GM12878 (cell line): ENCODE measurements around the gene CEP83. TPM values are rescaled to one million over a fixed set of nuclear protein-coding genes. Genes with fewer than 3 reads are reported as not detected.

Experiments
- ATAC-seq: fragments of 200-7000 bp; cut with Tn5 transposase; 3 replicates; pipeline ENCODE4 v1.9.1; 2020; ENCODE audit warnings: mild to moderate bottlenecking, moderate library complexity
- BruUV-seq: library from RNA; stranded (reverse); fragments of 400-500 nt; replicated peaks from 2 replicates; lab custom pipeline; 2021; lab: Mats Ljungman, UMichigan
- CTCF ChIA-PET: fragments of 300-600 bp; sonication (Branson Sonifier 250); formaldehyde crosslinking; extraction: SDS; loops from one replicate; lab custom pipeline; 2021; ENCODE audit warnings: inconsistent platforms; lab: Yijun Ruan, JAX
- POLR2A ChIA-PET: fragments of 350-600 bp; formaldehyde crosslinking; extraction: SDS; loops from one replicate; lab custom pipeline; 2021; ENCODE audit warnings: inconsistent platforms; lab: Charles Lee
- RAD21 ChIA-PET: fragments of 300-600 bp; sonication (Branson Sonifier 250); formaldehyde crosslinking; loops from one replicate; lab custom pipeline; 2023; ENCODE audit warnings: antibody characterized with exemption; ENCODE audit not compliant: unreplicated experiment; lab: Charles Lee
- SMC1A ChIA-PET: fragments of 300-600 bp; sonication (Branson Sonifier 250); formaldehyde crosslinking; loops from one replicate; lab custom pipeline; 2023; ENCODE audit not compliant: unreplicated experiment, uncharacterized antibody; lab: Charles Lee
- DNase-seq: peaks from one replicate; pipeline ENCODE4 v3.0.0-alpha.2; 2011; ENCODE audit warnings: low read depth, low spot score
- FAIRE-seq: peaks from 3 replicates; lab custom pipeline; 2011; peaks lifted over from hg19 to GRCh38; lab: Jason Lieb, UNC
- H2AFZ ChIP-seq: 2 replicates; pipeline ENCODE4 v1.6.0; 2011; ENCODE audit warnings: low read depth, low read length, control low read depth; ENCODE audit not compliant: control insufficient read depth
- H3K27ac ChIP-seq: 2 replicates; pipeline ENCODE4 v1.5.1; 2011; ENCODE audit warnings: control low read depth; ENCODE audit not compliant: control insufficient read depth, insufficient read depth
- H3K27me3 ChIP-seq, 2 experiments: replicated peaks in 1 of 2; 2 replicates each; pipeline versions ENCODE4 v1.6.0 to v1.6.1; 2011; ENCODE audit warnings: low read length in 1 of 2; ENCODE audit not compliant: control insufficient read depth in 2 of 2, insufficient read depth in 2 of 2
- H3K36me3 ChIP-seq, 2 experiments: 2 replicates each; pipeline ENCODE4 v1.5.1; 2011; ENCODE audit warnings: low read length in 1 of 2; ENCODE audit not compliant: control insufficient read depth in 2 of 2, insufficient read depth in 2 of 2
- H3K4me1 ChIP-seq: 2 replicates; pipeline ENCODE4 v1.6.1; 2011; ENCODE audit warnings: mild to moderate bottlenecking, low read length, moderate library complexity, mixed read lengths; ENCODE audit not compliant: control insufficient read depth, insufficient read depth
- H3K4me2 ChIP-seq: 2 replicates; pipeline ENCODE4 v1.6.0; 2011; ENCODE audit warnings: control low read depth; ENCODE audit not compliant: control insufficient read depth, insufficient read depth
- H3K4me3 ChIP-seq: fragments of 200-600 bp; sonication (generic); 2 replicates; pipeline ENCODE4 v1.5.1; 2016
- H3K79me2 ChIP-seq: 2 replicates; pipeline ENCODE4 v1.6.0; 2011; ENCODE audit warnings: low read length; ENCODE audit not compliant: control insufficient read depth, insufficient read depth
- H3K9ac ChIP-seq: 2 replicates; pipeline ENCODE4 v1.8.0; 2011; ENCODE audit warnings: low read length, control low read depth, mixed read lengths; ENCODE audit not compliant: control insufficient read depth, insufficient read depth
- H3K9me3 ChIP-seq: replicated peaks from 3 replicates; pipeline ENCODE4 v1.5.1; 2011; ENCODE audit warnings: mild to moderate bottlenecking, low read length; ENCODE audit not compliant: control insufficient read depth, insufficient read depth
- H4K20me1 ChIP-seq: 2 replicates; pipeline ENCODE4 v1.6.0; 2011; ENCODE audit not compliant: control insufficient read depth, insufficient read depth
- CBFB ChIP-seq: IDR thresholded peaks from 2 replicates; pipeline ENCODE4 v1.6.1; 2016; ENCODE audit warnings: antibody characterized with exemption, low read depth
- E4F1 ChIP-seq: fragments of 450-650 bp; IDR thresholded peaks from 2 replicates; pipeline ENCODE4 v1.6.1; 2018; ENCODE audit warnings: borderline replicate concordance, mild to moderate bottlenecking; ENCODE audit not compliant: partially characterized antibody
- FOS ChIP-seq: IDR thresholded peaks from 3 replicates; pipeline ENCODE4 v1.6.1; 2011; ENCODE audit warnings: borderline replicate concordance; ENCODE audit not compliant: insufficient read length; ENCODE audit errors: extremely low read depth
- FOXM1 ChIP-seq: IDR thresholded peaks from 2 replicates; pipeline ENCODE4 v1.6.1; 2012; ENCODE audit warnings: low read depth, mild to moderate bottlenecking, inconsistent platforms, low read length, moderate library complexity
- GATAD2B ChIP-seq: fragments of 450-650 bp; conservative IDR thresholded peaks from 2 replicates; pipeline ENCODE4 v1.6.1; 2017; ENCODE audit warnings: low read depth, mild to moderate bottlenecking, moderate library complexity
- IKZF1 ChIP-seq: fragments of 450-650 bp; conservative IDR thresholded peaks from 2 replicates; pipeline ENCODE4 v1.6.1; 2017; ENCODE audit warnings: antibody characterized with exemption, mild to moderate bottlenecking
- SIX5 ChIP-seq: IDR thresholded peaks from 2 replicates; pipeline ENCODE4 v1.6.1; 2011; ENCODE audit warnings: mild to moderate bottlenecking, low read depth, low read length, moderate library complexity; ENCODE audit not compliant: severe bottlenecking
- SREBF2 ChIP-seq: IDR thresholded peaks from 2 replicates; pipeline ENCODE4 v1.6.1; 2012; ENCODE audit warnings: mild to moderate bottlenecking, low read length
- USF2 ChIP-seq: IDR thresholded peaks from 2 replicates; pipeline ENCODE4 v1.6.1; 2011; ENCODE audit warnings: low read depth, low read length, improper control_type of control experiment, borderline replicate concordance
- YY1 ChIP-seq: IDR thresholded peaks from 2 replicates; pipeline ENCODE4 v1.6.1; 2011; ENCODE audit warnings: low read depth, mild to moderate bottlenecking, low read length
- ZBTB11 ChIP-seq: fragments of 450-650 bp; formaldehyde crosslinking; IDR thresholded peaks from 2 replicates; pipeline ENCODE4 v1.5.0; 2022; ENCODE audit warnings: mild to moderate bottlenecking, missing genetic modification characterization
- ZNF384 ChIP-seq: IDR thresholded peaks from 2 replicates; pipeline ENCODE4 v1.6.1; 2012; ENCODE audit warnings: low read depth, mild to moderate bottlenecking, low read length, improper control_type of control experiment, borderline replicate concordance
- WGBS: methylation state at CpG from one replicate; pipeline ENCODE4 v1.1.6; 2016; ENCODE audit warnings: low lambda C conversion rate; ENCODE audit not compliant: insufficient replicate concordance, insufficient coverage; ENCODE audit errors: missing lambda C conversion rate; 5-methylcytosine and 5-hydroxymethylcytosine counted together
- in situ Hi-C: fragments of 300-500 bp; cut with MboI; formaldehyde crosslinking; loops from 9 replicates; pipeline ENCODE4 v1.14.3; 2018; ENCODE audit warnings: mixed read lengths
- intact Hi-C: fragments of 100-400 bp; cut with micrococcal nuclease; formaldehyde crosslinking; loops from one replicate; pipeline ENCODE4 v1.14.2; 2022; ENCODE audit not compliant: unreplicated experiment
- polyA plus RNA-seq, 11 experiments: library from polyadenylated mRNA; depleted of rRNA in 4 of 11; unstranded in 6 of 11; stranded (reverse) in 5 of 11; fragments of >200 nt; fragmentation: Nextera tagmentation in 4 of 11; fragmentation: Illumina TruSeq in 1 of 11; extraction: Ambion mirVana in 4 of 11; extraction: Trizol in 1 of 11; gene quantifications; 1 replicate in 1 of 11; 2 replicates in 10 of 11; pipeline versions ENCODE4 v1.2.1 to v1.2.3, GENCODE V29; 2011 to 2016; ENCODE audit warnings: inconsistent platforms in 2 of 11, missing spikeins in 2 of 11, low read depth in 1 of 11
- total RNA-seq, 4 experiments: library from RNA; depleted of rRNA in 3 of 4; stranded (reverse); fragments of >200 nt in 3 of 4; fragmentation: Illumina TruSeq in 1 of 4; extraction: Trizol in 1 of 4; gene quantifications; 2 replicates each; pipeline versions ENCODE4 v1.2.1 to v1.2.3, GENCODE V29; 2013 to 2021

CEP83 gene
- total and polyA plus RNA-seq, 10 of the 15 experiments (the other 5 are each of a cell fraction or from before 2014, with no cell fraction given), result 4.3 to 39.0 (median 22.5) TPM

DNA sequence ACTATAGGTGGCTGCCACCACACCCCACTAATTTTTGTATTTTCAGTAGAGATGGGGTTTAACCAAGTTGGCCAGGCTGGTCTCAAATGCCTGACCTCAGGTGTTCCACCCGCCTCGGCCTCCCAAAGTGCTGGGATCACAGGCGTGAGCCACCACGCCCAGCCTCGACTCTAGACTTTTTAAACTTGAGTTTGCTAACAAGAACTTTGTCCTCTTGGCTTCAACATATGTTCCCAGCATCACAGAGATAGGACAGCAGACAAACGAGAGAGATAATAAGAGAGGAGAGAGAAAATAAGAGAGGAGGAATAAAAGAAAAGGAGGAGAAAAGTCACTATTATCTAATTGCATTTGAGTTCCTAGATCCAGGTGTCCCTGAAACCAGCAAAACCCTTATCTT is 119.1 kb downstream of the CEP83 start:
- Histone ChIP-seq H2AFZ (no peak overlapping the region), H3K79me2 (no peaks in the 10 kb centered on the region), H3K9me3 (no peaks in the 10 kb centered on the region; the same call in 1 of the 3 replicates), H3K4me3 (no peak overlapping the region), H3K36me3 (no peaks in the 10 kb centered on the region), H4K20me1 (no peaks in the 10 kb centered on the region), H3K4me1 (no peaks in the 10 kb centered on the region), H3K4me2 (no peak overlapping the region), H3K27ac (no peak overlapping the region), H3K9ac (no peak overlapping the region)
- WGBS, result over 99% methylated on average over 6 of the region's 6 CpGs
- in situ Hi-C loops, result no loop called here
- ChIA-PET CTCF (no interaction called here), SMC1A (no interaction called here), POLR2A (no interaction called here)
- DNase-seq (no peak), FAIRE-seq (no peak)
- TF ChIP-seq SIX5 (no peak), FOXM1 (no peak), YY1 (no peak), SREBF2 (no peak), CBFB (no peak), FOS (no peak), GATAD2B (no peak), ZBTB11 (CRISPR knock-in tag) (no peak), ZNF384 (no peak), IKZF1 (no peak), USF2 (no peak), E4F1 (no peak)
- TF ChIP-seq, all 136 proteins: peak for 0
- intact Hi-C loops, result no loop called here
- RAD21 ChIA-PET, result no interaction called here
- no peaks in the 10 kb centered on the region for H3K27me3 ChIP-seq
- ATAC-seq, result no peak
- BruUV-seq, result no TSS peak
